ENCODE measurements around the gene KIAA1671.

The KIAA1671 gene

DNA sequence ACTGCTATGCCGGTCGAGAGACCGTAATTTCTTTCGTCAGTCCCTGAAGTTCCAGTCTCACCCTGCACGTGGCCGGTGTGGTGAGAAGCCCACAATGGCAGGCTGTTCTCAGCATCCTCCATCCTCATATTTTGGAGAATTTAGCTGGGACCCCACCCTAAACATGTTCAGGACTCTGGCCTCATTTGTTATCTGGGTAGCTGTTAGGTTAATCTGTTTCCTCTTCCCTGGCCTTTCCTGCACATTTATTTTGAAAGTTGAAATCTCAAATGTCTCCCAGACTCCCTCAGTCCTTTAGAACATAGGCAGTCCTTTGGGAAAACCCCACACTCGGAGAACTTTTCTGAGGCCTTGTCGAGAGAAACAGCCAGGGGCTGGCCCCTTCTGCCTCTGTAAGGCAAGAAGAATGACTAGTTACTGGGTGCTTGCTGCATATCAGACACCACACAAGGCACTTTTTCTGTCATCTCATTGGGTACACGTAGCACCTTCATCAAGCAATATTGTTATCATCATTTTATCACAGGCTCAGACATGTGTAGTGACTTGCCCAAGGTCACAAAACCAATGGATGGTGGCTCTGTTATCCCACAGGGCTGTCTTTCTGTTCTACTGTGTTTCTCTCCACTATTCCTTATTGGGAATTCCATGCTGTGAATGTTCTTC, 137.8 kb downstream of the KIAA1671 start:
- Histone ChIP-seq H3K27ac (ENCODE audit: low read depth, low read length, poor library complexity, severe bottlenecking) (no peak overlapping the region), H3K79me2 (ENCODE audit: insufficient read depth, low read length) (no peaks in the 10 kb centered on the region), H4K20me1 (ENCODE audit: insufficient read depth, low read length) (no peaks in the 10 kb centered on the region), H3K9me3 (ENCODE audit: low read length) (no peaks in the 10 kb centered on the region), H3K4me1 (ENCODE audit: insufficient read depth, low read length, severe bottlenecking) (no peaks in the 10 kb centered on the region), H3K9me2 (ENCODE audit: low read depth, low read length) (no peaks in the 10 kb centered on the region), H2AFZ (ENCODE audit: low read length) (no peak overlapping the region), H3K27me3 (ENCODE audit: insufficient read depth, low read length) (peaks cover 4% of the 10 kb centered on the region; the same call in 1 of the 2 replicates), H3K4me3 (ENCODE audit: low read depth, low read length, poor library complexity, severe bottlenecking) (no peak overlapping the region), H3K9ac (ENCODE audit: low read length) (no peak overlapping the region), H3F3A (ENCODE audit: insufficient read depth, low read length) (no peaks in the 10 kb centered on the region), H3K4me2 (ENCODE audit: low read length) (no peak overlapping the region), H3K36me3 (ENCODE audit: insufficient read depth, low read length) (no peaks in the 10 kb centered on the region)
- no peak for TF ChIP-seq EZH2 (IDR thresholded peaks at IDR 0.05; ENCODE audit: borderline replicate concordance, low read length)
- no peak for TF ChIP-seq CTCF (IDR thresholded peaks at IDR 0.05; ENCODE audit: low read length)

DNA sequence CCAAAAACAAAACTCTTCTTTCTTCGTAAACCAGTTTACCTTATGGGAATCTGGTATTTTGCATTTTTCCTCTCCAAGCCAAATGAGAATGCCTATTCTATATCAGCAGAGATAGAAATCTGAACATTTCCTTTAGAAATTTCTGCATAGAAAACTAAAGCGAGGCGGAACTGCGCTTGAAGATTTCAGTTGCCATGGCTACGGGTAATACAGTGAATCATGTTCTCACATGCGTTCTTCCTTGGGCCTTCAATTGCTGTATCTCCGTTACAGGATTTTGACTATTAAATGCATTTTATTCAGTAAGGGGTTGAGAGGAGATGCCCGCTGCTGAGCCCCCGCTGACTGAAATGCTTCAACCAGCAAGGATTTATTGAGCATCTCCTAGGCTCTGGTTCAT, 138.9 kb downstream of the KIAA1671 start:
- H3K9me3 ChIP-seq (ENCODE audit: low read length): no peaks in the 10 kb centered on the region
- H3F3A ChIP-seq (ENCODE audit: insufficient read depth, low read length): no peaks in the 10 kb centered on the region
- no peaks in the 10 kb centered on the region for H3K9me2 ChIP-seq (ENCODE audit: low read depth, low read length)
- no peaks in the 10 kb centered on the region for H4K20me1 ChIP-seq (ENCODE audit: insufficient read depth, low read length)
- no peaks in the 10 kb centered on the region for H3K36me3 ChIP-seq (ENCODE audit: insufficient read depth, low read length)
- TF ChIP-seq CTCF (IDR thresholded peaks at IDR 0.05; ENCODE audit: low read length) (no peak), EZH2 (IDR thresholded peaks at IDR 0.05; ENCODE audit: borderline replicate concordance, low read length) (no peak)
- H3K4me3 ChIP-seq (ENCODE audit: low read depth, low read length, poor library complexity, severe bottlenecking): no peak overlapping the region
- H3K27ac ChIP-seq (ENCODE audit: low read depth, low read length, poor library complexity, severe bottlenecking): no peak overlapping the region
- no peak overlapping the region for H3K4me2 ChIP-seq (ENCODE audit: low read length)
- no peak overlapping the region for H3K9ac ChIP-seq (ENCODE audit: low read length)
- no peaks in the 10 kb centered on the region for H3K79me2 ChIP-seq (ENCODE audit: insufficient read depth, low read length)
- peaks cover 4% of the 10 kb centered on the region; the same call in 1 of the 2 replicates for H3K27me3 ChIP-seq (ENCODE audit: insufficient read depth, low read length)
- H2AFZ ChIP-seq (ENCODE audit: low read length): no peak overlapping the region
- H3K4me1 ChIP-seq (ENCODE audit: insufficient read depth, low read length, severe bottlenecking): no peaks in the 10 kb centered on the region

GRCh38 chr22:25092119-25092518, 139.6 kb downstream of the KIAA1671 start:
- no peak overlapping the region for H3K4me3 ChIP-seq (ENCODE audit: low read depth, low read length, poor library complexity, severe bottlenecking)
- H3K36me3 ChIP-seq (ENCODE audit: insufficient read depth, low read length): no peaks in the 10 kb centered on the region
- H3K9me3 ChIP-seq (ENCODE audit: low read length): no peaks in the 10 kb centered on the region
- TF ChIP-seq CTCF (IDR thresholded peaks at IDR 0.05; ENCODE audit: low read length) (no peak), EZH2 (IDR thresholded peaks at IDR 0.05; ENCODE audit: borderline replicate concordance, low read length) (no peak)
- H3K9ac ChIP-seq (ENCODE audit: low read length): no peak overlapping the region
- H3K27me3 ChIP-seq (ENCODE audit: insufficient read depth, low read length): peaks cover 4% of the 10 kb centered on the region; the same call in 1 of the 2 replicates
- no peaks in the 10 kb centered on the region for H3K79me2 ChIP-seq (ENCODE audit: insufficient read depth, low read length)
- H4K20me1 ChIP-seq (ENCODE audit: insufficient read depth, low read length): no peaks in the 10 kb centered on the region
- H3K4me1 ChIP-seq (ENCODE audit: insufficient read depth, low read length, severe bottlenecking): no peaks in the 10 kb centered on the region
- H3K4me2 ChIP-seq (ENCODE audit: low read length): no peak overlapping the region
- no peaks in the 10 kb centered on the region for H3F3A ChIP-seq (ENCODE audit: insufficient read depth, low read length)
- no peak overlapping the region for H3K27ac ChIP-seq (ENCODE audit: low read depth, low read length, poor library complexity, severe bottlenecking)
- H3K9me2 ChIP-seq (ENCODE audit: low read depth, low read length): no peaks in the 10 kb centered on the region
- no peak overlapping the region for H2AFZ ChIP-seq (ENCODE audit: low read length)
